D721Med (cell line): ENCODE measurements around the gene AUTS2.

ENCODE experiments used
- DNase-seq: peaks from one replicate; pipeline ENCODE4 v3.0.0; 2011; ENCODE audit warnings: low spot score; ENCODE audit not compliant: insufficient read length
- FAIRE-seq: peaks from 2 replicates; lab custom pipeline; 2011; peaks lifted over from hg19 to GRCh38; lab: Jason Lieb, UNC
- CTCF ChIP-seq: IDR thresholded peaks from 2 replicates; pipeline ENCODE4 v1.5.1; 2012; ENCODE audit warnings: mild to moderate bottlenecking, control low read depth; ENCODE audit not compliant: insufficient read depth; ENCODE audit errors: missing control alignments

The AUTS2 gene

DNA sequence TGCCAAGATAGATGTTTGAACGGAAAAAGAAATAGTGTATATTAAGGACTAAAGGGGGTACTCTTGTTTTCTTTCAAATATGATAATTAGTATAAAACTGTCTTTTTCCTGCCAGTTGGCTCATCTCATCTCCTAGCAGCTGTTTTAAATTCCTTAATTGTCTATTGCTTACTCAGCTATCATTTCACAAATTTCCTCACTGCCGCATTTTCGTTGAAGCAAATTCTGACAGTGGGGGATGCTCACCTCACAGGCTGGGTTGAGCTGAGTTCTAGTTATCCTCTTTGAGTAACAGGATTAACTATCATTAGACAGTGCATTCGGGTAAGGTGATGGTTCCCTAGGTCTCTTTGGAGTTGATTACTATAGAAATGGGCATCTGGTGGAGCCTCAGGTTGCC is 592.0 kb downstream of the AUTS2 start:
- DNase-seq (no peak), FAIRE-seq (no peak)
- no peak for TF ChIP-seq CTCF

DNA sequence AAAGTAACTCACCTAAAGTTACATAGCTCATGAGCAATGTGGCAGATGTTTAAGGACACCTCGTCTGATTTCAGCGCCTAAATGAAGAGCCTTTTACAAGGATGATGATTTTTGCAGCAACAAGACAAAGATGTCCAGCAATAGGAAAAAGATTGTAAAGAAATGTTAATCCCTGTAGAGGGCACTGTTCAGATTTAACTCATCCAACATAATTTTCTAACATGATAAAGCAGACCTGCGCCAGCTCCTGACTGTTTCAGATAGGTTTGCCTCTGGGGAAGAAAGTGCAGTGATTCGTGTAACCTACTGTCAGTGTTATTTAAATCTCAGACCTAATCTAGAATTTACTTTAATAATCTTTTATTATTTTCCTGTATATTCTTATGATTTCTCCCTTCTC is 595.2 kb downstream of the AUTS2 start:
- no peak for DNase-seq

GRCh38 chr7:70208236-70209063 is 610.2 kb downstream of the AUTS2 start:
- TF ChIP-seq CTCF, result no peak
- FAIRE-seq, result no peak
- no peak for DNase-seq

More for the DNA sequence above, 595.2 kb downstream of the AUTS2 start:
- TF ChIP-seq CTCF, result peak; percentile 28
- FAIRE-seq, result peak; percentile 85

DNA sequence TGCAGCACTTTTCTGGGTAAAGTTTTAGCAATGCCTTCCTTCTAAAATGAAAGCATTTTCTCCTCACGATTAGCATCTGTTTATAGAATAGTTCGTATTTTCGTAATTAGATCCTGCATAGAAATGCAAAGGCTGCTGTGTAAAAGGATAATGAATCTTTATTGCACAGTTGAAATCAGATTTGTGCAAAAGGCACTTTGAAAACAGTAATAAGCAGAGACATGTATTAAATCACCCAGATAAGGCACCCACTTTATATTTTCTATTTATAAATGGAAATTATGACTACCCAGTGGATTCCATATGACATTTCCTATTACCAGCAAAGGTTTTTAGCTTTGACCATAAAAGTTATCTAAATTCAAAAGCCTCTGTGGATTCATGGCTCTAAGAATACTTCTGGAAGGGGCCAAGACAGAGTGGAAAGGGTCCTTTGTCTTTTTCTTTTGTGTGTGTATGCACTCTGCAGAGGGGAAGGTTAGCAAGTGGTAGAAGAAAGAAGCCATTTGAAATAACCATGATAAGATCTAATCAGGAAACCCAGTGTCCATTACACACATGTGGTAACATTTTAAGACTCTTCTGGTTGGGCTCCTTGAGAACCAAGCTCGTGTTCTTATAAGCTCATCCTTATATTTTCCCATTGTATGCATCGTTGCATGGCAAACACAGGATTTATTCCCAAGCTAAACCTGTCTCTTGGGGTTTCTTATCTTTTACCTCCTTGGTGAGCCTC is 612.1 kb downstream of the AUTS2 start:
- no peak for DNase-seq
- FAIRE-seq, result no peak
- no peak for TF ChIP-seq CTCF

- DNase-seq (no peak), FAIRE-seq (no peak)
- no peak for TF ChIP-seq CTCF
Measured at GRCh38 chr7:70210936-70211310, 612.6 kb downstream of the AUTS2 start.

DNA sequence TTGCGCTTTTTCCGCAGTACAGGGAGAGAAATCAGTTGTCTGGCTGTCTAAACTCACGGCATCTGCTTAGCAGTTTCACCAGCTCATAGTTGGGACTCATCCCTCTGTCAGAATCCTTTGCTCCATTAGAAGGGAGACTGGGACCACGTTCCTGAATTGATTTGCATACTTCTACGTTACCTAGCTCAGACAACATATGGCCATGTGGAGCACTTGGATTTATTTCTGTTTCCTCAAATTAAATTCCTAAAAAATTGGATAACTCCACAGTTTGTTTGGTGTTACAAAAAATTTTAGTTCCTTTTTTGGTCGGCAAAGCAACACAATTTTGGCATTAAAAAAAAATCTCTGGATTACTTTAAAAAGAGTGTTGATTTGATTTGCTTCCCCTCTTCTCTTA is 614.0 kb downstream of the AUTS2 start:
- FAIRE-seq (no peak), DNase-seq (no peak)
- no peak for TF ChIP-seq CTCF

DNA sequence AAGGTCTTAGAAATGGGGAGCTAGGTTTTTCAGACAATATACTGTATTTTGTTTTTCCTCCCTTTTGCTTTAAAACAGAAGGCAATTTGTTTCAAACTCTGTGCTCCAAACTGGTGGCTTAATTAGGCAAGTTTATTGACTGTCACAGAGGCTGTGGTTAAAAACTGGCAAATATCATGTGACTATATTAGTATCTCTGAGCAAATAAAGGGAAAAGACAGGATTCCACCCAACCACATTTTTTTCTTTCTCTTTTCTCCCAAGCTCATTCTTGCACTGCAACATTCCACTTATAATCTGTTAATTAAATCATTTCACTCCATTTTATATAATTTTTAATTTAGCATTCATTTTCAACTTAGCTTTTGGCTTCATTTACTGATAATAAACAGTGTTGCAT is 615.8 kb downstream of the AUTS2 start:
- DNase-seq (no peak), FAIRE-seq (no peak)
- TF ChIP-seq CTCF, result no peak
